HL-60 (cell line): ENCODE measurements around the gene PGM2.

ENCODE experiments used
- DNase-seq, 2 experiments: peaks; one replicate each; pipeline ENCODE4 v3.0.0-alpha.2; 2010 to 2020; ENCODE audit warnings: low read depth in 1 of 2, low spot score in 1 of 2
- H3K27ac ChIP-seq: fragments of 250-450 bp; sonication (Bioruptor Pico); replicated peaks from 2 replicates; pipeline ENCODE4 v1.5.1; 2020; ENCODE audit warnings: mild to moderate bottlenecking, moderate library complexity
- H3K27me3 ChIP-seq: fragments of 250-450 bp; sonication (Bioruptor Pico); 2 replicates; pipeline ENCODE4 v1.5.1; 2021; ENCODE audit warnings: mild to moderate bottlenecking, moderate library complexity; ENCODE audit not compliant: insufficient read depth, poor library complexity, severe bottlenecking
- H3K4me3 ChIP-seq: replicated peaks from 2 replicates; pipeline ENCODE4 v1.5.1; 2011; ENCODE audit warnings: mild to moderate bottlenecking, control low read depth, low read length; ENCODE audit not compliant: insufficient read depth
- GABPA ChIP-seq: IDR thresholded peaks from 2 replicates; pipeline ENCODE4 v1.6.1; 2012; ENCODE audit warnings: low read depth
- POLR2AphosphoS5 ChIP-seq: IDR thresholded peaks from 2 replicates; pipeline ENCODE4 v1.6.1; 2012; ENCODE audit warnings: low read depth
- SPI1 ChIP-seq: IDR thresholded peaks from 2 replicates; pipeline ENCODE4 v1.6.1; 2012; ENCODE audit warnings: low read depth, mild to moderate bottlenecking, borderline replicate concordance
- TF ChIP-seq, protein P1 (sequence below): IDR thresholded peaks from 2 replicates; pipeline ENCODE4 v1.6.1; 2012; ENCODE audit warnings: low read depth; ENCODE audit not compliant: insufficient replicate concordance
- TF ChIP-seq, protein P2 (sequence below): IDR thresholded peaks from one replicate; pipeline ENCODE4 v1.5.1; 2011; ENCODE audit warnings: low read length, control low read depth, inconsistent platforms; ENCODE audit not compliant: insufficient read depth

The PGM2 gene

GRCh38 chr4:37835031-37835430 lies 8.5 kb downstream of the PGM2 start:
- TF ChIP-seq POLR2AphosphoS5 (no peak), SPI1 (no peak), GABPA (no peak)
- no peak for DNase-seq
- no peak overlapping the region for H3K4me3 ChIP-seq
- H3K27me3 ChIP-seq, result no peaks in the 10 kb centered on the region
- no peak overlapping the region for H3K27ac ChIP-seq

- TF ChIP-seq GABPA (no peak), SPI1 (no peak), POLR2AphosphoS5 (no peak)
- TF ChIP-seq, protein P1, sequence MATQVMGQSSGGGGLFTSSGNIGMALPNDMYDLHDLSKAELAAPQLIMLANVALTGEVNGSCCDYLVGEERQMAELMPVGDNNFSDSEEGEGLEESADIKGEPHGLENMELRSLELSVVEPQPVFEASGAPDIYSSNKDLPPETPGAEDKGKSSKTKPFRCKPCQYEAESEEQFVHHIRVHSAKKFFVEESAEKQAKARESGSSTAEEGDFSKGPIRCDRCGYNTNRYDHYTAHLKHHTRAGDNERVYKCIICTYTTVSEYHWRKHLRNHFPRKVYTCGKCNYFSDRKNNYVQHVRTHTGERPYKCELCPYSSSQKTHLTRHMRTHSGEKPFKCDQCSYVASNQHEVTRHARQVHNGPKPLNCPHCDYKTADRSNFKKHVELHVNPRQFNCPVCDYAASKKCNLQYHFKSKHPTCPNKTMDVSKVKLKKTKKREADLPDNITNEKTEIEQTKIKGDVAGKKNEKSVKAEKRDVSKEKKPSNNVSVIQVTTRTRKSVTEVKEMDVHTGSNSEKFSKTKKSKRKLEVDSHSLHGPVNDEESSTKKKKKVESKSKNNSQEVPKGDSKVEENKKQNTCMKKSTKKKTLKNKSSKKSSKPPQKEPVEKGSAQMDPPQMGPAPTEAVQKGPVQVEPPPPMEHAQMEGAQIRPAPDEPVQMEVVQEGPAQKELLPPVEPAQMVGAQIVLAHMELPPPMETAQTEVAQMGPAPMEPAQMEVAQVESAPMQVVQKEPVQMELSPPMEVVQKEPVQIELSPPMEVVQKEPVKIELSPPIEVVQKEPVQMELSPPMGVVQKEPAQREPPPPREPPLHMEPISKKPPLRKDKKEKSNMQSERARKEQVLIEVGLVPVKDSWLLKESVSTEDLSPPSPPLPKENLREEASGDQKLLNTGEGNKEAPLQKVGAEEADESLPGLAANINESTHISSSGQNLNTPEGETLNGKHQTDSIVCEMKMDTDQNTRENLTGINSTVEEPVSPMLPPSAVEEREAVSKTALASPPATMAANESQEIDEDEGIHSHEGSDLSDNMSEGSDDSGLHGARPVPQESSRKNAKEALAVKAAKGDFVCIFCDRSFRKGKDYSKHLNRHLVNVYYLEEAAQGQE, result no peak
- TF ChIP-seq, protein P2, sequence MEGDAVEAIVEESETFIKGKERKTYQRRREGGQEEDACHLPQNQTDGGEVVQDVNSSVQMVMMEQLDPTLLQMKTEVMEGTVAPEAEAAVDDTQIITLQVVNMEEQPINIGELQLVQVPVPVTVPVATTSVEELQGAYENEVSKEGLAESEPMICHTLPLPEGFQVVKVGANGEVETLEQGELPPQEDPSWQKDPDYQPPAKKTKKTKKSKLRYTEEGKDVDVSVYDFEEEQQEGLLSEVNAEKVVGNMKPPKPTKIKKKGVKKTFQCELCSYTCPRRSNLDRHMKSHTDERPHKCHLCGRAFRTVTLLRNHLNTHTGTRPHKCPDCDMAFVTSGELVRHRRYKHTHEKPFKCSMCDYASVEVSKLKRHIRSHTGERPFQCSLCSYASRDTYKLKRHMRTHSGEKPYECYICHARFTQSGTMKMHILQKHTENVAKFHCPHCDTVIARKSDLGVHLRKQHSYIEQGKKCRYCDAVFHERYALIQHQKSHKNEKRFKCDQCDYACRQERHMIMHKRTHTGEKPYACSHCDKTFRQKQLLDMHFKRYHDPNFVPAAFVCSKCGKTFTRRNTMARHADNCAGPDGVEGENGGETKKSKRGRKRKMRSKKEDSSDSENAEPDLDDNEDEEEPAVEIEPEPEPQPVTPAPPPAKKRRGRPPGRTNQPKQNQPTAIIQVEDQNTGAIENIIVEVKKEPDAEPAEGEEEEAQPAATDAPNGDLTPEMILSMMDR, result no peak
- Histone ChIP-seq H3K27me3 (no peaks in the 10 kb centered on the region), H3K27ac (no peak overlapping the region), H3K4me3 (no peak overlapping the region)
- DNase-seq, result no peak
Measured at GRCh38 chr4:37835806-37836205, 9.3 kb downstream of the PGM2 start.

DNA sequence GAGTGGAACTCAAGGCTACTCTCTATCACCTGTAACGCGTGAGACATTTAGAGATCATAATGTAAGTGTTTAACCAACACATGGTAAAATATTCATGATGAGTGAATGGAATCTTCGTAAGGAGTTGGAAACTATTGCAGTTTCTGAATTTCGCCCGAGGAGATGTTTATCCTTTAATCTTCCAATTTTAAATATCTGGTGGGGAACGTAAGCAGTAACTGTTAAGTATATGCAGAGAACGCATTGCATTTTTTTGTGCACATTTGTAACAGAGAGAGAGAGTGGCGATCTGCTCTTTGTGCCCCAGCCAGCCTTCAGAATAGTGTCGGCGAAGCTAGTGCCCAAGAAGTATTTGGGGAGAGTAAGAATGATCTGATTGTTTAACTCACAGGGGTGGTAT lies 9.8 kb downstream of the PGM2 start:
- Histone ChIP-seq H3K27ac (no peak overlapping the region; the same call in 1 of the 2 replicates), H3K4me3 (no peak overlapping the region), H3K27me3 (no peaks in the 10 kb centered on the region)
- no peak for DNase-seq
- no peak for TF ChIP-seq SPI1
- TF ChIP-seq, protein P2, result no peak
- TF ChIP-seq, protein P1, result no peak
- TF ChIP-seq POLR2AphosphoS5, result no peak
- TF ChIP-seq GABPA, result no peak

DNA sequence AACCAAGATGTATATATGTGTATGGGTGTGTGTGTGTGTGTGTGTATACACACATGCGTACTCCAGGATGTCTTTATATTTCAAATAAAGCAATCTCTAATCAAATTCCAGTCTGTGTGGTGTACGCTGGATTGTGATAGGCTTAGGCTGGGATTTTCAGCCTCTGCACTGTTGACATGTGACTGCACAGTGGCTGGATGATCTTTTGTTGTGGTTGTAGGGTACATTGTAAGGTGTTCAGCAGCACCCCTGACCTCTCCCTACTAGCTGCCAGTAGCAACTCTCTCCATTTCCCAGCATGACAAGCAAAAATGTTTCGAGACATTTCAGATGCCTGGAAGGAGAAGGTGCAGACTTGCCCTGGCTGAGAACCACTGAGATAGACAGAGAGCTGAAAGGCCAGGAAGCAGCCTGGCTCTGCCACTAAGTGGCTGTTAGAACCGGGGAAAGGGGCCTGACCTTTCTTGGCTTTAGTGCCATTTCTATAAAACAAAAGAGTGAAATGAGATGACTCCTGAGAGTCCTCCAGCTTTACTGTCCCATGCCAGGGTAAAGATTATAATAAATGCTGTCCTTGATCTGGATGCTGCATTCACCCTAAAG lies 10.5 kb downstream of the PGM2 start:
- Histone ChIP-seq H3K4me3 (no peak overlapping the region), H3K27me3 (no peaks in the 10 kb centered on the region), H3K27ac (no peak overlapping the region; the same call in 1 of the 2 replicates)
- TF ChIP-seq, protein P2, result no peak
- no peak for DNase-seq
